ENCODE data around the gene TBC1D14. TPM values are rescaled to one million over a fixed set of nuclear protein-coding genes. Genes with fewer than 3 reads are reported as not detected.

TBC1D14 gene
- total RNA-seq, 4 donors from 2014 or later: 39.8 to 47.0 (median 46.0) TPM

DNA sequence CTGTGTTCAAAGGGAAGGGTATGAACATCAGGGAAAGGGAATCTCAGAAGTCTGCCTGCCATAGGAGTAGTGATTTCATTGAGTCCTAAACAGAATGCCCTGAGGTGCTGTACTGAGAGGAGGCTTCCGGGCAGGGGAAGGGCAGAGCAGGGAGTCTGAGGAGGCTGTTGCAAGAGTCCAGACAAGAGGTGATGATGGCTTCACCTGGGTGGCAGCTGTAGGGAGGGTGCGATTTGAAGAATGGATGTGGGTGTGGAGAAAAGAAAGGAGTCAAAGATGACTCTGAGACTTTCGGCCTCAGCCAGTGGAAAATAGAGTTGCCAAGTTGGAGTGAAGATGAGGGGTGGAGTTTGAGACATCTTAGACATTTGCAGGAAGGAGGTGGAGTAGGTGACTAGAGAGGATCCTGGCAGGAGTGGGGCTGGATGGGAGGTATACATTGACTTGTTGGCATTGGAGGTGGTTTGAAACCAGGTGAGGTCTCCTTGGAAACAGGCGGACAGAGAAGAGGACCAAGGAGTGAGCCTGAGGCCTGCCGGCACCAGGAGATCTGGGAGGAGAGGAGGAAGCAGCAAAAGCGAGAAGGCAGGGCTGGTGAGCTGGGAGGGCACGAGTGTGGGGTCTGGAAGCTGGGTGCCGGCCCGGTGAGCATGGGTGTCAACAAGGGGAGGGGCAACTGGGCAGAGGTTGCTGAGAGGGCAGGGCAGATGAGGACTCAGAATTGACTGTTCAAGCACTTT is 24.2 kb downstream of the TBC1D14 start:
- H3K27ac ChIP-seq: no peak overlapping the region
- no peaks in the 10 kb centered on the region for H3K9me3 ChIP-seq
- WGBS, 2 donors: 92 to 94% methylated on average over 9 of the region's 9 CpGs
- TF ChIP-seq POLR2A (IDR thresholded peaks at IDR 0.05): no peak
- no peak for DNase-seq
- peaks cover 7 to 10% of the 10 kb centered on the region in 2 donors for H3K4me1 ChIP-seq
- H3K4me3 ChIP-seq (replicated peaks in 1 of 3): no peak overlapping the region
- no peaks in the 10 kb centered on the region for H3K27me3 ChIP-seq
- intact Hi-C loops (cut with DNase I): no loop called here
- no peaks in the 10 kb centered on the region for H3K36me3 ChIP-seq

DNA sequence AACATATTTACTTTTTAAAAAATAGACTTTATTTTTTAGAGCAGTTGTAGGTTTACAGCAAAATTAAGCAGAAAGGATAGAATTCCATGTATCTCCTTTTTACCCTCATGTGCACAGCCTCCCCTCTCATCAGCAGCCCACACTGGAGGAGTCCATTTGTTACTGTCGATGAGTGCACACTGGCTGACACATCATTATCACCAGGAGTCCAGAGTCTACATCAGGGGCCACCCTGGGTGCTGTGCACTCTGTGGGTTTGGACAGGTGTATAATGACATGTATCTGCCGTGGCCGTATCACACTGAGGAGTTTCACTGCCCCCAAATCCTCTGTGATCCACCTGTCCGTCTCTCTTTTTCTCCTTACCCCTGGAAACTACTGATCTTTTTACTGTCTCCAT is 26.3 kb downstream of the TBC1D14 start:
- Histone ChIP-seq H3K36me3 (no peaks in the 10 kb centered on the region), H3K27me3 (no peaks in the 10 kb centered on the region), H3K9me3 (no peaks in the 10 kb centered on the region), H3K4me3 (replicated peaks in 1 of 3) (no peak overlapping the region), H3K27ac (no peak overlapping the region), H3K4me1 (no peaks in the 10 kb centered on the region)
- no peak for TF ChIP-seq POLR2A (IDR thresholded peaks at IDR 0.05)
- TF ChIP-seq, protein P1, sequence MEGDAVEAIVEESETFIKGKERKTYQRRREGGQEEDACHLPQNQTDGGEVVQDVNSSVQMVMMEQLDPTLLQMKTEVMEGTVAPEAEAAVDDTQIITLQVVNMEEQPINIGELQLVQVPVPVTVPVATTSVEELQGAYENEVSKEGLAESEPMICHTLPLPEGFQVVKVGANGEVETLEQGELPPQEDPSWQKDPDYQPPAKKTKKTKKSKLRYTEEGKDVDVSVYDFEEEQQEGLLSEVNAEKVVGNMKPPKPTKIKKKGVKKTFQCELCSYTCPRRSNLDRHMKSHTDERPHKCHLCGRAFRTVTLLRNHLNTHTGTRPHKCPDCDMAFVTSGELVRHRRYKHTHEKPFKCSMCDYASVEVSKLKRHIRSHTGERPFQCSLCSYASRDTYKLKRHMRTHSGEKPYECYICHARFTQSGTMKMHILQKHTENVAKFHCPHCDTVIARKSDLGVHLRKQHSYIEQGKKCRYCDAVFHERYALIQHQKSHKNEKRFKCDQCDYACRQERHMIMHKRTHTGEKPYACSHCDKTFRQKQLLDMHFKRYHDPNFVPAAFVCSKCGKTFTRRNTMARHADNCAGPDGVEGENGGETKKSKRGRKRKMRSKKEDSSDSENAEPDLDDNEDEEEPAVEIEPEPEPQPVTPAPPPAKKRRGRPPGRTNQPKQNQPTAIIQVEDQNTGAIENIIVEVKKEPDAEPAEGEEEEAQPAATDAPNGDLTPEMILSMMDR (IDR thresholded peaks at IDR 0.05): no peak
- WGBS, 2 donors: 79 to 95% methylated on average over 4 of the region's 4 CpGs
- intact Hi-C loops (cut with DNase I): no loop called here
- DNase-seq: no peak

DNA sequence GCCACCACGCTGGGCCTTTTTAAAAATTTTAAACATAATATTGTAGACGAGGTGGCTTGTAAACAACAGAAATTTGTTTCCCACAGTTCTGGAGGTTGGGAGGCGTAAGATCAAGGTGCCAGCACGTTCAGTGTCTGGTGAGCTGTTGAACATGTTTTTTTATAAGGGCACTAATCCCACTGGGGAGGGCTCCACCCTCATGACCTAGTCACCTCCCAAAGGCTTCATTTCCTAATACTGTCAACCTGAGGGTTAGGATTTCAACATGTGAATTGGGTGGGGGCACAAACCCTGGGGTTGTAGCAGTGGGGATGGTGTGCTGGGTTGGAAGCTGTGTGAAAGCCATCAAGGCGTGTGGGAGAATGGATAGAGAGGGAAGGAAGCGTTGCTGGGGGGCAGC is 27.6 kb downstream of the TBC1D14 start:
- no peak overlapping the region for H3K4me3 ChIP-seq (replicated peaks in 1 of 3)
- TF ChIP-seq, protein P1 (IDR thresholded peaks at IDR 0.05): no peak
- no peak for TF ChIP-seq POLR2A (IDR thresholded peaks at IDR 0.05)
- H3K4me1 ChIP-seq: no peaks in the 10 kb centered on the region
- H3K36me3 ChIP-seq: no peaks in the 10 kb centered on the region
- no peak overlapping the region for H3K27ac ChIP-seq
- H3K9me3 ChIP-seq: no peaks in the 10 kb centered on the region
- 92 to 98% methylated on average over 6 of the region's 6 CpGs for WGBS, 2 donors
- intact Hi-C loops (cut with DNase I): no loop called here
- DNase-seq: no peak
- H3K27me3 ChIP-seq: no peaks in the 10 kb centered on the region

DNA sequence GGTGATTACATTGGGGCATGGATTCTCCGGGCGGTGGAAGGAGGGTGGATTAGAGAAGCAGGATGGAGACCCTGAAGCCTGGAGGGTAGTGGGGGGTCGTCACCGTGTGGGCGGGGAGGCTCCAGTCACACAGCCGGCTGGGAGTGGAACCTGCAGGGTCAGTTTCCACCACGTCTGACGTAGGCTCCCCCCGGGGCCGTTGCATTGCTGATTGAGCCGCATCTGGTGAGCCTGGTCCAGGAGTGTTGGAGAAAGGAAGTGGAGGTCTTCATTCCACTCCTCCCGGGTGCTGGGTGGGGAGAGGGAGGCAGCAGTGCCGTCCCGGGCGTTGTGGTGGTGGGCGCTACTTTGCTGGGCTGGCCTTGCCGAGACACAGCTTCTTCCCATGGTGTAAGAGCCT is 28.1 kb downstream of the TBC1D14 start:
- TF ChIP-seq, protein P1 (IDR thresholded peaks at IDR 0.05): no peak
- TF ChIP-seq POLR2A (IDR thresholded peaks at IDR 0.05): no peak
- Histone ChIP-seq H3K36me3 (no peaks in the 10 kb centered on the region), H3K27me3 (no peaks in the 10 kb centered on the region), H3K4me1 (no peaks in the 10 kb centered on the region), H3K9me3 (no peaks in the 10 kb centered on the region), H3K4me3 (replicated peaks in 1 of 3) (no peak overlapping the region), H3K27ac (no peak overlapping the region)
- intact Hi-C loops (cut with DNase I): no loop called here
- DNase-seq: no peak
- WGBS, 2 donors: 63 to 73% methylated on average over 11 to 17 of the region's 17 CpGs

DNA sequence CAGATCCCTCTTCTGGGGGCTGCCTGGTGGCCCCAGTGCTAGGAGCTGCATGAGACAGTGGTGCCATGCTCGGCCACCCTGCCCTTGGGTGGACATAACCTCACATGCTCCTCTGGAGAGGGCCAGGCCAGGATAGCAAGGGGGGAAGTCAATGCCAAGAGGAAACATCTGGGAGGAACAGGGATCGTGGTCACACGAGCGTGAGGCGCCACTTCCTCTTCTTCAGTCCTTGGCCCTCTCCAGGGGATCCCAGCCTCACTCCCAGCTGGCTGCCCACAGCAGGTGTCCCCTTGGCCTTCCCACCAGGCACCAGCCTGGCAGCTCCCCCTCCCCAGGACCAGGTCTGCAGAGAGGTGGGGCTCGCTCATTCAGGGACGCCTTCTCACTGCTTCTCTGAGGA is 28.6 kb downstream of the TBC1D14 start:
- intact Hi-C loops (cut with DNase I): no loop called here
- no peak overlapping the region for H3K27ac ChIP-seq
- 70 to 89% methylated on average over 3 to 7 of the region's 7 CpGs for WGBS, 2 donors

More for the DNA sequence above, 28.6 kb downstream of the TBC1D14 start:
- H3K9me3 ChIP-seq: no peaks in the 10 kb centered on the region
- no peaks in the 10 kb centered on the region for H3K36me3 ChIP-seq
- H3K4me1 ChIP-seq: no peaks in the 10 kb centered on the region
- TF ChIP-seq, protein P1 (IDR thresholded peaks at IDR 0.05): no peak
- TF ChIP-seq POLR2A (IDR thresholded peaks at IDR 0.05): no peak
- no peak overlapping the region for H3K4me3 ChIP-seq (replicated peaks in 1 of 3)
- H3K27me3 ChIP-seq: no peaks in the 10 kb centered on the region
- DNase-seq: no peak
